ENCODE results near the gene EFNA4.
A peak's percentile ranks its signal among the peaks of the same experiment; 100 is the strongest.

Gene EFNA4

DNA sequence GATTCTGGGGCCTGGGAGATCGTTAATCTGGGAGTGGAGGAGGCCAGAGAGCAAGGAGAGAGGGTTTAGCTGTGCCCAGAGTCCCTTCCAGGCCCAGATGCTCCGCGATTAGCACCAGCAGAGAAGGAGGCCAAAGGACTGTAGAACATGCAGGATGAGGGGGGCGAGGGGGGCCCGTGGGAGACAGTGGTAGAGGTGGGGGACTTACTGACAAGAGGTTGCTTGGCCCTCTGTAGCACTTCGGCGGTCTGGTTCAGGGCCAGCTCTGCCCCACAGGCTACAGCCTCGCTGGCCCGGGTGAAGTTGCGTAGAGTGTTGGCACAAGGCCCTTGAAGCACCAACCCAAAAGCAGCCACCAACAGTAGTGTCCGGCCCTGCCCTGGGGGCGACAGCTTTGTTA, 30.7 kb upstream of the EFNA4 start:
- FAIRE-seq (no peak), DNase-seq (ENCODE audit: insufficient read length, low spot score) (no peak)

DNA sequence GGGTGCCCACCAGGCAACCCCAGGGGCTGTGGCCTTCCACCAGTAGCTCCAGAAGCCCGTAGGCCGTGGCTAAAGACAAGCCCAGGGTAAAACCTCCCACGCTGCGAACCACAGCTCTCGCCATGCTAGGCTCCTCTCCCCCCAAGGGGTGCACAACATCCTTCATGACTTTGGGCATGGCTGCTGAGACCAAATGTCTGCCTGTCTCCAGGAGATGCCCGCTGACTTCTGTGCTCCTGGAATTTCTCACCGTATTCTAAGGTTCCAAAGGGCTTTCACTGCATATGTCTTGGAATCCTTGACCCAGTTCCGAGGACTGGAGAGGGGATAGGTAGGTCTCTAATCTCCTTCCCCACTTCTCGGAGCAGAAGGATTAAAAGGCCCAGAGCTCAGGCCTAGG, 30.0 kb upstream of the EFNA4 start, which contains the start of the genes DCST1 and DCST2:
DCST1 (plus strand) TSS at position 301 of the 400 bp plus-strand sequence. CDS start 213 bp downstream, outside the sequence.
DCST2 (minus strand) TSS at position 258 of the 400 bp plus-strand sequence; CDS start at position 178, 80 bp downstream.
- no peak for FAIRE-seq

DNA sequence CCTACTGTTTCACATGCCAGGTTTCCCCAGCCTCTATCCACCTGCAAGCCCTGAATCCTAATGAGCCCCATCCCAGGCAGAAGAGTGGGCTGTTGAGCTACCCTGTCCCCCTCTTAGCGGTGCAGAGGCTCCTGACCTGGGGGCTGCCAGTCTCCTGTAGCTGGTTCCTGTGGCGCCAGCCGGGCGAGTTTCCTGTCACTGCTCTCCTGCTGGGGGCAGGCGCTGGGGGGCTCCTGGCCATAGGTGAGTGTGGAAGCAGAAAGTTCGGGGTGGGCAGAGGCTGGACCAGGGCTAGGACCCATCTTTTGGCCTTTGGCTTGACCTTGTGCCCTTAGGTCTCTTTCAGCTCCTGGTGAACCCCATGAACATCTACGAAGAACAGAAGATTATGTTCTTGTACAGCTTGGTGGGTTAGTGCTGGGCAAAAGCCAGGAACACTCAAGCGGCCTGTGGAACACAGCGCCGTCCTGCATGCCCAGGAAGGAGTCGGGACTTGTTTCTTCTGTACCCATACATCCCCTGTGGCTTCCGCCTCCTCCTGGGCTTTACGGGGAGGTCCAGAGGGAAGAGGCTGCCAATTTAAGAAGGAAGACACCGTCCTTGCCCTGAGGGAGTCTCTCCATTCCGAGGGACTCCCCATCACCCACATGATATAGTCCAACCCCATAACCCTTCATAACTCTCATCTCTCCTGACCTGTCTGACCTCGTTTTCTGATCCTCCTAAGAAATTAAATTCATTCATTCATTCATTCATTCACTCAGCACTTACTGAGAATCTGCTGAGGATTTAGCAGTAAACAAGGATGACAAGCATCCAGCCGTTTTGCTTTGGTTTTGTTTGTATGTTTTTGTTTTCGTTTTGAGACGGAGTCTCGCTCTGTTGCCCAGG, 29.0 kb upstream of the EFNA4 start:
- DNase-seq (ENCODE audit: insufficient read length, low spot score), result no peak
- FAIRE-seq, result no peak

More for the DNA sequence above, 30.0 kb upstream of the EFNA4 start, which contains the start of the genes DCST1 and DCST2:
- DNase-seq (ENCODE audit: insufficient read length, low spot score), result no peak

- no peak for FAIRE-seq
- no peak for DNase-seq (ENCODE audit: insufficient read length, low spot score)
Observed at GRCh38 chr1:155035936-155036335, 27.6 kb upstream of the EFNA4 start.

DNA sequence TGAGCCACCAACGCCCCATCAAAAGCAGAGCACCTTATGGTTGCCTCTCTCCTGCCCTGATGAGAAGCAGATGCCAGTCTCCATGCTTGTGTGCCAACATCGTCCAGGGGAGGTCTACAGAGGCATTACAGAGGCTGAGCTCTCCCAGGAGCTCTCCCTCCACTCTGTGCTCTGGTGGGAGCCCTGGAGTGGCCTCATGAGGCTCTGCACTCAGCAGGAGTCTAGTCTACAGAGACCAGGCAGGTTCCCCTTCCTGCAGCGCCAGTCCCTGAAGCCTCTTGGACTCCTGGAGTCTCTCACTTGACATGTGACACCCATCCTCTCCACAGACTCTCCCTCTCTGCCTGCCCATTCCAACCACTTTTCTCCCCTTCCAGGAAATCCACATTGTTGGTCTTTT, 26.5 kb upstream of the EFNA4 start:
- DNase-seq (ENCODE audit: insufficient read length, low spot score) (no peak), FAIRE-seq (no peak)

DNA sequence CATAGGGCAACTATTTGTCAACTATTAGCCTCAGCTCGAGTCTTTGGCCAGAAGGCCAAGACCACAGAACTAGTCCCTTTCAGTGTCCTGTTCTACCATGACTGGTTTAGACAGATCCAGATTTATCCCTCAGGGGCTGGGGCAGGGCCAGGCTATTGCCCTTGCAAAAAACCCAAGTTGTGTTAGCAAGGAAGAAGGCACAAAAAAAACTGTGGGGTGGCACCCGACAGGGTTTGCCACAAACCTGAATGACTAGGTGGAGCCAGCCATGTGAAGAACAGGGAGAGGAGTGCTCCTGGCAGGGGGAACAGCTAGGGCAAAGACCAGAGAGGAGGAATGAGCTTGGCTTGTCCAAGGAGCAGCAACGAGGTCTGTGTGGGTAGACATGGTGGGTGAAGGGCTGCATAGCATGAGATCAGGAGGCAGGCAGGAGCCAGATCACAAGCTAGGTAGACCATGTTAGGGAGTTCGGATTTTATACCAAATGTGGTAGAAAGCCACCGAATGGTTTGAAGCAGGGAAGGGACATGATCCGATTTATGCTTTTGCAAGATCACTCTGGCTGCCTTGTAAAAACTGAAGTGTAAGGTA, 25.6 kb upstream of the EFNA4 start:
- no peak for FAIRE-seq
- no peak for DNase-seq (ENCODE audit: insufficient read length, low spot score)

DNA sequence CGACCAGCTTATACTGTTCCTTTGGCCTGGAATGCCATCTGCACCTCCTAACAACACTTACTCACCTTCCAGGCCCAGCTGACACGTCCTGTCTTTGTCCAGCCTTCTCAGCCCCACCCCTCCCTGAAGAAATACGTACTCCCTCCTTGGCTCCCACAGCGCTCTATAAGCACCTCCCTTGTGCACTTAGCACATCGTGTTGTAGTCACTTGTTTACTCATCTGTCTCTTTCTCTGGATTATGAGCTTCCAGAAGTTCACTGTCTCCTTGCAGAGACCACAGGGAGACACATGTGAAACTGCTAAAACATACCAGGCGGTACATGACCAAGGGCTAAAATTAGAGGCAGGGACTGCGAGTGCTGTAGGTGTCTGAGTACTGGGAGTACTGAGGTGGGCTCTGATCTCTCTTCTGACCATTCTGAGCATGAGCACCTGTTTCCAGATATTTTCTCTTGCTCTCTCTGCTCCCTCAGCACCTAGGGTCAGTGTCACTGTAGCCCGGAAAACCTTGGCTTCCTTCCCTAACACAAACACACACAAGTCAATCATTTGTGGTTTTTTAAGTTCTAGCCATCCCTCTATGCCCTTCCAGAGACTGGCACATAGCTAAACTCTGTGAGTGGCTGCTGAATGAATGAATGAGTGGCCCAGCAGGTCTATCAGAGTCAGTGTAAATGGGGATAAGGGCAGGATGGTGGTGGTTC, 24.8 kb upstream of the EFNA4 start:
- DNase-seq (ENCODE audit: insufficient read length, low spot score), result no peak
- FAIRE-seq, result no peak

DNA sequence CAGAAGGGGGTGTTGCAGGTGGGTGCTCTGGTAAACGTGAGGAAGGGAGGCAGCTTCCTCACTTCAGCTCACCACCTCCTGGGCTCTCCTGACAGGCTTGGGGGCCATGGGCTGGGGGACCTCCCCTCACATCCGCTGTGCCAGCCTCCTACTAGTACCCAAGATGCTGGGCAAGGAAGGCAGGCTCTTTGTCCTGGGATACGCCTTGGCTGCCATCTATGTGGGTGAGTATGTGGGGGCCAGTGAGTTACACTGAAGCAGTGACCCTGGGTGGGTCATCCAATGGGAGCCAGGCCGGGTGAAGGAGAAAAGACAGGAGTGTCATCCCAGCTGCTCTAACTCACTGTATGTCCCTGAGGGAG, 24.3 kb upstream of the EFNA4 start:
- no peak for DNase-seq (ENCODE audit: insufficient read length, low spot score)
- FAIRE-seq, result no peak

- FAIRE-seq (no peak), DNase-seq (ENCODE audit: insufficient read length, low spot score) (no peak)
Observed at GRCh38 chr1:155040358-155041093, 23.0 kb upstream of the EFNA4 start.

- FAIRE-seq (no peak), DNase-seq (ENCODE audit: insufficient read length, low spot score) (no peak)
Observed at GRCh38 chr1:155042789-155043188, 20.8 kb upstream of the EFNA4 start.

DNA sequence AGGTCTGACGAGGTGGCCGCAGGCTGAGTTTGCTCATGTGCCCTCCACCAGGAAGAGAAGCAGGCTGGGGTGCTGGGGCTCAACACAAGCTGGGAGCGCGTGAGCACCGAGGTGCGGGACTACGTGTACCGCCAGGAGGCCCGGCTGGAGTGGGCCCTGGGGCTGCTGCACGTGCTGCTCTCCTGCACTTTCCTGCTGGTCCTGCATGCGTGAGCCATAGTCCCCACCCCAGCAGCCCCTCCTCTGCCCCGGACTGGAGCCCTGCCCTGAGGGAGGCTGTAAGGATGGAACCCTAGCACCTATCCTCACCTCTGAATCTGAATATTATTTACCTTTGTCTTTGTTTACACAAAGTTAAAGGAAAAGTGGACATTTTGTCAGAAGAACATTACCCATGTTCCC, 20.2 kb upstream of the EFNA4 start:
- FAIRE-seq (no peak), DNase-seq (ENCODE audit: insufficient read length, low spot score) (no peak)

DNA sequence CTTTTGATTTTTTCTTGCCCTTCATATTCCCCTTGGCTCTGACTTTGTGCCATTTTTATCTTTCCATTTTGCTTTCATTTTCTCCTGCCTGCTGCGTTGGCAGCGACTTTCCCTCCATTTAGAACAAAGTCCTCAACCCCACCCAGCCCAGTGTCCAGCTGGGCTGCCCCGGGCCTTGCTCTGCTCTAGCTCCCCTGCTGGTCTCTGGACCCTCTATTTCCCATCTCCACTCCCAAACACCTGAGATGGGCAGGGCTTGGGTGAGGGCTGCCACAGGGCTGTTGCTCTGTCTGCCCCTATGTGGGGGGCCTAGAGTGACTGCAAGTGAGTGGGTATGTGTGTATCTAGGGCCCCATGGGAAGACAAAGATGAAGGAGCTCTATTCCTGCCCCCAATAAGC, 19.7 kb upstream of the EFNA4 start:
- FAIRE-seq, result no peak
- no peak for DNase-seq (ENCODE audit: insufficient read length, low spot score)

DNA sequence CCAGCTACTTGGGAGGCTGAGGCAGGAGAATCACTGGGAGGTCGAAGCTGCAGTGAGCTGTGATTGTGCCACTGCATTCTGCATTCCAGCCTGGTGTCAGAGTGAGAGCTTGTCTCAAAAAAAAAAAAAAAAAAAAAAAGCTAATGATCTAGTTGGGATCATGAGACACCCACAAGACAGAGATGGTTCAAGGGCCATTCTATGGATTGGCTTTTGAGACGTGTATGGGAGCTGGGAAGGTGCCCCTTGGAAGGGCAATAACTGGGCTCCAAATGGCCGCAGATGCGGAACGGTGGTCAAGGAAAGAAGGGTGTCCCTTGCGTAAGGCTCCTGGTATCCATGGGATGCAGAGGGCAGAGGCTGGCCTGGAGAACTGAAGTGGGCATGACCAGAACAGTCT, 19.2 kb upstream of the EFNA4 start:
- FAIRE-seq (no peak), DNase-seq (ENCODE audit: insufficient read length, low spot score) (no peak)

DNA sequence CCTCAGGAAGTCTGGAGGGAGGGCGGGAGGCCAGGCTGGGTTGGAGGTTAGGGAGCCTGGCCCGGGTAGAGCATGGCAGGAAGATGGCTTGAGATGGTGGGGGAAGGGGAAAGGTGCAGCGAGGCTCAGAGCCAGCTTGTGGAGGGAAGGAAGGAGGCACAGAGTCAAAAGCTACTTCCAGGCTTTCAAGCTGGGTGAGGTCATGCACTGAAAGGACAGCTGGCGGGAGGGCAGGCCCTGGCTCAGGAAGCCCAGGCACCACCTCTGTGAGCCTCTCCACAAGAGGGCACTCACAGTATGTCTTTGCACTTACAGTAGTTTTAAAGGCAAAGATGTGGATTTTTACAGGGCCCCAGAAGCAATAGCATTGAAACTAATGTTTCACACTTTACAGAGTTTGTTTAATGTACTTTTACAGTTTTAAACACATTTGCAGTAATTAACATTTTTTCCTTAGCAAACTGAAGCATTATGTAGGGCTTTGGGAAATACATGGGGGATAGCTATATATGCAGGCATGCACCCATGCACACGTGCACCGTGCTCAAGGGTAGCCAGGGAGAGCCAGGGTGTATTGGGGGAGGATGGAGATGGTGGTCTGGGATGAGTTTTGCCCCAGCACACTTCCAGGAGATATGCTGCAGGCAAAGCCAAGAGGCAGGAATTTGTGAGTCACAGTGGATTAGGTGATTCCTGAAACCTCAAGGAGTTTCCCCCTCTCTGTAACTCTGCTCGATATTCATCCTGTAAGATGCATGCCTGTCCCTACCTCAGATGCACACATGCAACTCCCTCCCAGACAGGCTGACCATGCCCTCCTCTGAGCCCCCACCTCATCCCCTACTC, 18.5 kb upstream of the EFNA4 start:
- FAIRE-seq, result peak; percentile 82

GRCh38 chr1:155048449-155049334, 14.8 kb upstream of the EFNA4 start:
- no peak for FAIRE-seq
- DNase-seq (ENCODE audit: insufficient read length, low spot score), result no peak

More for the DNA sequence above, 18.5 kb upstream of the EFNA4 start:
- peak; percentile 56 for DNase-seq (ENCODE audit: insufficient read length, low spot score)

DNA sequence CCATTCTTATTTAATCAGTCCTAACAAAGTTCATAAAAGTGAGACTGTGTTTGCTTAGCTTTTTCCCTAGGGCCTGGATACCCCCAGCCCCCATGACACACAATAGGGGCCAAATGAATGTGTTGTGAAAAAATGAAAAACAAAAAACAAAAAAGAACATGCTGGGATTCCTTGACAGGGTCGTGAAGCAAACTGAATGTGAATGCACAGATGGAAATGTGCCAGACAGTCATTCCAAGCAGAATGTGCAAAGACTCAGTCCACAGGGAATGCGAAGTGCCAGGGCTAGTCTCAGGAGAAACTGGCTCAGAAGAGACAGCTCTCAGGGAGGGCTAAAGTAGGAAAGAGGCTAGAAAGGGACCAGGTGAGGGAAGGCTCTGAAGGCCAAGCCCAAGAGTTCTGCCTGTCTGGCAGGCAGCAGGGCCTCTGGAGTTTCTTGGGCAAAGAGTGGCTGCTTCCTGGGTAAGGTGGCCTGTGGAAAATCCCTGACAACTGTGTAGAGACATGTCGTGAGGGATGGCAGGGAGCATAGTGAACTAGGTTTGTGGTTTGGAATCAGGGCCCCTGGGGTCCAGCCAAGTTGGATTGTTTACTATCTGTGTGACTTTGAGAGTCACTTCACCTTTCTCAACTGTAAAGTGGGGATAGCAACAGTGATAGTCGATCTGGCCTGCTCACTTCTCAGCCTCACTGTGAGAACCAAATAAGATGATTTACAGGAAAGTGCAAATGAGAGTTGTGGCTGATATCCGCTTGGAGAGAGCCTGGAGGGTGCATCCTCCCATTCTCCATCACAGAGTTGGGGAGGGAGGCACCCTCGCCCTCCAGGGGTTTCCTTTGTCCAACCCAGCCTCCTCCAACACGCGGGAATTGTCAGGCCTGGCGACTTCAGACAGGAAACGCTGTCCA, 13.6 kb upstream of the EFNA4 start:
- no peak for FAIRE-seq
- no peak for DNase-seq (ENCODE audit: insufficient read length, low spot score)

DNA sequence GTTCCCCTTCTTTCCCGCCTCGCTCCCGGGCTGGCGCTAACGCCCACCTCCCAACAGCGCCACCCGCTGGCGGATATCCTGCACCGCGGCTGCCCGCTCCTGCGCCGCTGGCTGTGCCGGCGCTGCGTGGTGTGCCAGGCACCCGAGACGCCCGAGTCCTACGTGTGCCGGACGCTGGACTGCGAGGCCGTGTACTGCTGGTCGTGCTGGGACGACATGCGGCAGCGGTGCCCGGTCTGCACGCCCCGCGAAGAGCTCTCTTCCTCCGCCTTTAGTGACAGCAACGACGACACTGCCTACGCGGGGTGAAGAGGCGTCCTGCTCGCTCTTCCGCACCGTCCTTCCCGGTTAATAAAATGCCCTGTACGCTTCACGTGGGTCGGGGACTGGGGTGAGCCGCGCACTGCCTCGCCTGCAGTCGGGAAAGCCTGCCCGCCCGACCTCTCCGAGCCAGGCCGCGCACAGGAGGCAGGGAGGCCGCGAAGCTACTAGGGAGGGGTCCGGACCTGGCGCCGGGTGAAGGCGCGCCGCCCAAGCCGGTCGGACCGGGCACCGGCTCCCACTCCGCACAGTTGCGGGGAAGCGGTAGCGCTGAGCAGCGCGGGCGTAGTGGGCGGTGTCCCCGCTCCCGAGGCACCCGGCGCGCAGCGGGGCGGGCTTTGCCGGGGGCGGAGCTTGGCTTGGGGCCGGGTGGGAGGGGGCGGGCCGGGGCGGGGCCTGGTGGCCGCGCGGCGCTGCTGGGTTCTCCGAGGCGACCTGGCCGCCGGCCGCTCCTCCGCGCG, 12.8 kb upstream of the EFNA4 start, which contains the start of gene ADAM15:
ADAM15 (plus strand) TSS at position 757 of the 782 bp plus-strand sequence. CDS start 71 bp downstream, outside the sequence.
- DNase-seq (ENCODE audit: insufficient read length, low spot score), result peak; percentile 98
- FAIRE-seq, result peak; percentile 39

Measured in GM19239 (cell line).